K562 (cell line): ENCODE results near the gene NDUFAB1. TPM values are rescaled to one million over a fixed set of nuclear protein-coding genes. Genes with fewer than 3 reads are reported as not detected.

Experiments used
- ATAC-seq: fragments of 200-7000 bp; cut with Tn5 transposase; 3 replicates; pipeline ENCODE4 v1.9.1; 2020; ENCODE audit warnings: moderate library complexity
- BruUV-seq: library from RNA; stranded (reverse); fragments of 400-500 nt; replicated peaks from 2 replicates; lab custom pipeline; 2021; lab: Mats Ljungman, UMichigan
- CTCF ChIA-PET: fragments of 300-600 bp; formaldehyde crosslinking; extraction: SDS; loops from one replicate; lab custom pipeline; 2021; ENCODE audit warnings: low intra/inter-chr PET ratio; lab: Yijun Ruan, JAX
- POLR2A ChIA-PET: fragments of 300-600, 350-650 bp; sonication (Branson Sonifier 250); formaldehyde crosslinking; extraction: SDS; loops from one replicate; lab custom pipeline; 2021; ENCODE audit warnings: antibody characterized with exemption, inconsistent platforms; lab: Yijun Ruan, JAX
- DNase-seq, 4 experiments: peaks; one replicate each; pipeline versions ENCODE4 v3.0.0 to v3.0.0-alpha.2; 2011 to 2018; ENCODE audit warnings: low spot score in 3 of 4, mixed read lengths in 3 of 4; ENCODE audit errors: extremely low read depth in 1 of 4
- FAIRE-seq: peaks from 2 replicates; lab custom pipeline; 2011; peaks lifted over from hg19 to GRCh38; lab: Jason Lieb, UNC
- H2AFZ ChIP-seq: 2 replicates; pipeline ENCODE4 v1.6.0; 2011; ENCODE audit warnings: low read depth, low read length, control low read depth, inconsistent platforms
- H3K27ac ChIP-seq: fragments of 200-600 bp; 3 replicates; pipeline ENCODE4 v1.8.0; 2011; ENCODE audit warnings: low read depth, mild to moderate bottlenecking, control low read depth, inconsistent platforms, low read length, moderate library complexity, mixed read lengths; ENCODE audit errors: extremely low read depth
- H3K27me3 ChIP-seq, 2 experiments: fragments of 300-600 bp in 1 of 2; 2 replicates in 1 of 2; 3 replicates in 1 of 2; pipeline versions ENCODE4 v1.6.0 to v1.8.0; 2011; ENCODE audit warnings: inconsistent platforms in 2 of 2, low read length in 2 of 2, mild to moderate bottlenecking in 1 of 2, mixed read lengths in 1 of 2, moderate library complexity in 1 of 2; ENCODE audit not compliant: control insufficient read depth in 2 of 2, insufficient read depth in 2 of 2
- H3K36me3 ChIP-seq: fragments of 300-600 bp; 3 replicates; pipeline ENCODE4 v1.8.0; 2011; ENCODE audit warnings: mild to moderate bottlenecking, low read length, inconsistent platforms; ENCODE audit not compliant: control insufficient read depth, insufficient read depth
- H3K4me1 ChIP-seq, 2 experiments: fragments of 200-600 bp in 1 of 2; replicated peaks in 1 of 2; 2 replicates in 1 of 2; 3 replicates in 1 of 2; pipeline versions ENCODE4 v1.5.1 to v1.8.0; 2011; ENCODE audit warnings: inconsistent platforms in 2 of 2, low read length in 2 of 2, mild to moderate bottlenecking in 1 of 2, mixed read lengths in 1 of 2, moderate library complexity in 1 of 2; ENCODE audit not compliant: control insufficient read depth in 2 of 2, insufficient read depth in 2 of 2
- H3K4me2 ChIP-seq: 2 replicates; pipeline ENCODE4 v1.6.1; 2011; ENCODE audit warnings: low read length, control low read depth, inconsistent platforms, mixed read lengths; ENCODE audit not compliant: insufficient read depth
- H3K4me3 ChIP-seq: fragments of 200-600 bp; sonication (generic), shearing (Covaris generic); 2 replicates; pipeline ENCODE4 v1.5.1; 2016; ENCODE audit warnings: control low read depth, inconsistent platforms
- H3K79me2 ChIP-seq: fragments of 200-600 bp; 3 replicates; pipeline ENCODE4 v1.8.0; 2011; ENCODE audit warnings: low read length, inconsistent platforms; ENCODE audit not compliant: control insufficient read depth, insufficient read depth
- H3K9ac ChIP-seq, 2 experiments: 2 replicates each; pipeline versions ENCODE4 v1.6.0 to v1.6.1; 2011; ENCODE audit warnings: low read depth in 2 of 2, low read length in 2 of 2, control low read depth in 1 of 2, inconsistent platforms in 1 of 2, mild to moderate bottlenecking in 1 of 2, mixed read lengths in 1 of 2; ENCODE audit not compliant: insufficient read depth in 1 of 2
- H3K9me1 ChIP-seq: one replicate; pipeline ENCODE4 v1.6.0; 2011; ENCODE audit warnings: inconsistent platforms, mild to moderate bottlenecking, low read length, moderate library complexity; ENCODE audit not compliant: control insufficient read depth, insufficient read depth
- H3K9me3 ChIP-seq: replicated peaks from 2 replicates; pipeline ENCODE4 v1.5.1; 2011; ENCODE audit warnings: low read depth, low read length, inconsistent platforms; ENCODE audit not compliant: control insufficient read depth, insufficient read depth
- H4K20me1 ChIP-seq: replicated peaks from 2 replicates; pipeline ENCODE4 v1.6.1; 2011; ENCODE audit warnings: low read length, inconsistent platforms, mixed read lengths; ENCODE audit not compliant: control insufficient read depth, insufficient read depth
- BDP1 ChIP-seq: IDR thresholded peaks from 3 replicates; pipeline ENCODE4 v1.6.1; 2011; ENCODE audit not compliant: insufficient read length, insufficient read depth
- DACH1 ChIP-seq: fragments of 450-650 bp; IDR thresholded peaks from 2 replicates; pipeline ENCODE4 v1.6.1; 2018; ENCODE audit not compliant: partially characterized antibody
- EHMT2 ChIP-seq: fragments of 450-650 bp; IDR thresholded peaks from 2 replicates; pipeline ENCODE4 v1.6.1; 2018; ENCODE audit warnings: antibody characterized with exemption
- HMG20A ChIP-seq: fragments of 450-650 bp; formaldehyde crosslinking; conservative IDR thresholded peaks from 2 replicates; pipeline ENCODE4 v1.4.0; 2020; ENCODE audit warnings: mild to moderate bottlenecking, mixed read lengths
- KAT8 ChIP-seq: fragments of 450-650 bp; IDR thresholded peaks from 2 replicates; pipeline ENCODE4 v1.6.1; 2016; ENCODE audit warnings: low read depth, mild to moderate bottlenecking
- KLF10 ChIP-seq: fragments of 250-450 bp; sonication (Bioruptor Pico); IDR thresholded peaks from 2 replicates; pipeline ENCODE4 v1.6.1; 2021; ENCODE audit warnings: matching md5 sums
- LEF1 ChIP-seq: fragments of 450-650 bp; IDR thresholded peaks from 2 replicates; pipeline ENCODE4 v1.6.1; 2016; ENCODE audit warnings: mild to moderate bottlenecking
- MNT ChIP-seq, 2 experiments: fragments of 450-650 bp; conservative IDR thresholded peaks; 2 replicates each; pipeline ENCODE4 v1.6.1; 2017; ENCODE audit warnings: mild to moderate bottlenecking in 2 of 2, moderate library complexity in 2 of 2
- NCOA4 ChIP-seq: fragments of 450-650 bp; IDR thresholded peaks from 2 replicates; pipeline ENCODE4 v1.6.1; 2018; ENCODE audit warnings: mild to moderate bottlenecking; ENCODE audit not compliant: partially characterized antibody
- NR2C2 ChIP-seq, 2 experiments: fragments of 200-800 bp in 1 of 2; sonication (Bioruptor generic) in 1 of 2; sonication (generic) in 1 of 2; formaldehyde crosslinking in 1 of 2; IDR thresholded peaks; 2 replicates each; pipeline versions ENCODE4 v1.6.1 to v1.8.0; 2016 to 2022; ENCODE audit warnings: mild to moderate bottlenecking in 1 of 2, missing compliant biosample characterization in 1 of 2, missing genetic modification characterization in 1 of 2, missing genetic modification reagents in 1 of 2
- PRPF4 ChIP-seq: fragments of 200-400 bp; formaldehyde crosslinking; IDR thresholded peaks from one replicate; pipeline ENCODE4 v1.6.1; 2017; ENCODE audit warnings: low read length, low read depth, mild to moderate bottlenecking; ENCODE audit not compliant: insufficient read depth, poor library complexity, severe bottlenecking
- RAD21 ChIP-seq, 2 experiments: fragments of 250-450 bp in 1 of 2; fragments of 450-650 bp in 1 of 2; sonication (Bioruptor Pico) in 1 of 2; formaldehyde crosslinking in 1 of 2; IDR thresholded peaks in 1 of 2; conservative IDR thresholded peaks in 1 of 2; 2 replicates each; pipeline versions ENCODE4 v1.4.0 to v1.8.0; 2020 to 2022; ENCODE audit warnings: mild to moderate bottlenecking in 2 of 2, moderate library complexity in 1 of 2
- RBM25 ChIP-seq: fragments of 200-400 bp; formaldehyde crosslinking; IDR thresholded peaks from 2 replicates; pipeline ENCODE4 v1.6.1; 2018; ENCODE audit warnings: low read length, low read depth, moderate library complexity; ENCODE audit not compliant: severe bottlenecking
- SETDB1 ChIP-seq: IDR thresholded peaks from one replicate; pipeline ENCODE4 v1.6.1; 2012; ENCODE audit warnings: low read length, control low read depth, inconsistent platforms
- TCF7L2 ChIP-seq: fragments of 150-350 bp; IDR thresholded peaks from 2 replicates; pipeline ENCODE4 v1.6.1; 2016; ENCODE audit warnings: low read depth, mild to moderate bottlenecking, low read length, moderate library complexity
- ZNF316 ChIP-seq: fragments of 450-650 bp; IDR thresholded peaks from 2 replicates; pipeline ENCODE4 v1.6.1; 2016
- ZNF707 ChIP-seq: fragments of 250-450 bp; sonication (Bioruptor Pico); conservative IDR thresholded peaks from 2 replicates; pipeline ENCODE4 v1.8.0; 2022; ENCODE audit warnings: inconsistent platforms, mild to moderate bottlenecking, moderate library complexity
- ZSCAN32 ChIP-seq: fragments of 450-650 bp; formaldehyde crosslinking; IDR thresholded peaks from 2 replicates; pipeline ENCODE4 v1.4.0; 2020; ENCODE audit warnings: mild to moderate bottlenecking, moderate library complexity
- WGBS: fragments of 100-300 bp; shearing (Covaris generic); methylation state at CpG from one replicate; pipeline ENCODE4 v1.1.6; 2016; ENCODE audit warnings: low coverage, mixed read lengths; ENCODE audit not compliant: insufficient coverage; ENCODE audit errors: missing lambda C conversion rate; 5-methylcytosine and 5-hydroxymethylcytosine counted together
- in situ Hi-C: fragments of 300-500 bp; cut with MboI; formaldehyde crosslinking; loops from 4 replicates; pipeline ENCODE4 v1.15.0; 2018; ENCODE audit warnings: inconsistent platforms, mixed read lengths
- intact Hi-C: fragments of 100-400 bp; cut with micrococcal nuclease; formaldehyde crosslinking; loops from 2 replicates; pipeline ENCODE4 v1.14.2; 2022
- polyA plus RNA-seq, 8 experiments: library from polyadenylated mRNA; depleted of rRNA in 4 of 8; stranded (reverse) in 5 of 8; unstranded in 3 of 8; fragments of >200 nt; fragmentation: Nextera tagmentation in 2 of 8; fragmentation: Illumina TruSeq in 1 of 8; extraction: Ambion mirVana in 2 of 8; extraction: Trizol in 1 of 8; gene quantifications; 2 replicates each; pipeline versions ENCODE4 v1.2.1 to v1.2.3, GENCODE V29; 2011 to 2014; ENCODE audit warnings: inconsistent platforms in 1 of 8, missing spikeins in 1 of 8
- total RNA-seq, 7 experiments: library from RNA; depleted of rRNA in 6 of 7; stranded (reverse); fragments of >200 nt in 6 of 7; fragmentation: Illumina TruSeq in 2 of 7; extraction: Trizol in 2 of 7; gene quantifications; 2 replicates each; pipeline versions ENCODE4 v1.2.1 to v1.2.3, GENCODE V29; 2011 to 2021; ENCODE audit warnings: low replicate concordance in 1 of 7
- TF ChIP-seq, protein P1 (sequence below): fragments of 250-450 bp; sonication (Bioruptor Pico); IDR thresholded peaks from 2 replicates; pipeline ENCODE4 v1.9.0; 2021; ENCODE audit warnings: mild to moderate bottlenecking, inconsistent platforms

Gene NDUFAB1
- total and polyA plus RNA-seq, 9 of the 15 experiments (the other 6 are each of a cell fraction or from before 2014, with no cell fraction given), result 123 to 481 (median 238) TPM

GRCh38 chr16:23539984-23540816 lies 55.9 kb downstream of the NDUFAB1 start:
- H3K9me1 ChIP-seq, result peaks cover 3% of the 10 kb centered on the region
- no peaks in the 10 kb centered on the region for H3K9me3 ChIP-seq
- peaks cover 78% of the 10 kb centered on the region for H3K36me3 ChIP-seq
- no TSS peak for BruUV-seq
- no peaks in the 10 kb centered on the region for H3K79me2 ChIP-seq
- no peaks in the 10 kb centered on the region for H4K20me1 ChIP-seq
- H3K9ac ChIP-seq, result no peak overlapping the region
- no peaks in the 10 kb centered on the region for H3K27me3 ChIP-seq
- no peak for ATAC-seq
- intact Hi-C loops, result no loop called here
- peak overlapping the region; percentile 6; the same call in 1 of the 3 replicates for H3K27ac ChIP-seq
- in situ Hi-C loops, result no loop called here
- no peak for DNase-seq
- H3K4me1 ChIP-seq, result peaks cover 0 to 9% of the 10 kb centered on the region in 2 experiments; a peak in 2 of 5 replicates
- no peak for FAIRE-seq
- no peak overlapping the region for H3K4me3 ChIP-seq
- WGBS, result 95% methylated on average over 11 of the region's 11 CpGs
- H2AFZ ChIP-seq, result no peak overlapping the region
- POLR2A ChIA-PET, result interaction anchor here (0.6 to 1.6 kb wide), 3 partner anchors 10 to 301 kb away, joined by 3 to 15 read pairs (median 4); no protein-coding TSS in a partner anchor
- CTCF ChIA-PET, result no interaction called here
- no peak overlapping the region for H3K4me2 ChIP-seq
- TF ChIP-seq MNT (conservative IDR thresholded peaks at IDR 0.05) (no peak), ZSCAN32 (CRISPR knock-in tag) (no peak), ZNF316 (no peak), ZNF707 (CRISPR knock-in tag) (no peak), DACH1 (no peak), HMG20A (CRISPR knock-in tag) (no peak), KLF10 (CRISPR knock-in tag) (no peak), TCF7L2 (no peak), NR2C2 (CRISPR knock-in tag; IDR thresholded peaks at IDR 0.05) (no peak), NR2C2 (tag; IDR thresholded peaks at IDR 0.05) (no peak), BDP1 (no peak), RBM25 (no peak), KAT8 (no peak), EHMT2 (no peak), NCOA4 (no peak), PRPF4 (no peak), SETDB1 (no peak), RAD21 (CRISPR knock-in tag; conservative IDR thresholded peaks at IDR 0.05 in 1 of 2, IDR thresholded peaks at IDR 0.05 in 1 of 2) (no peak), LEF1 (no peak)
- TF ChIP-seq, protein P1, sequence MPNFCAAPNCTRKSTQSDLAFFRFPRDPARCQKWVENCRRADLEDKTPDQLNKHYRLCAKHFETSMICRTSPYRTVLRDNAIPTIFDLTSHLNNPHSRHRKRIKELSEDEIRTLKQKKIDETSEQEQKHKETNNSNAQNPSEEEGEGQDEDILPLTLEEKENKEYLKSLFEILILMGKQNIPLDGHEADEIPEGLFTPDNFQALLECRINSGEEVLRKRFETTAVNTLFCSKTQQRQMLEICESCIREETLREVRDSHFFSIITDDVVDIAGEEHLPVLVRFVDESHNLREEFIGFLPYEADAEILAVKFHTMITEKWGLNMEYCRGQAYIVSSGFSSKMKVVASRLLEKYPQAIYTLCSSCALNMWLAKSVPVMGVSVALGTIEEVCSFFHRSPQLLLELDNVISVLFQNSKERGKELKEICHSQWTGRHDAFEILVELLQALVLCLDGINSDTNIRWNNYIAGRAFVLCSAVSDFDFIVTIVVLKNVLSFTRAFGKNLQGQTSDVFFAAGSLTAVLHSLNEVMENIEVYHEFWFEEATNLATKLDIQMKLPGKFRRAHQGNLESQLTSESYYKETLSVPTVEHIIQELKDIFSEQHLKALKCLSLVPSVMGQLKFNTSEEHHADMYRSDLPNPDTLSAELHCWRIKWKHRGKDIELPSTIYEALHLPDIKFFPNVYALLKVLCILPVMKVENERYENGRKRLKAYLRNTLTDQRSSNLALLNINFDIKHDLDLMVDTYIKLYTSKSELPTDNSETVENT (CRISPR knock-in tag), result no peak
